ENCODE results near the gene C22orf15. TPM values are rescaled to one million over a fixed set of nuclear protein-coding genes. Genes with fewer than 3 reads are reported as not detected.

Gene C22orf15
- total RNA-seq, 1 donor from 2014 or later = not detected

- no peak for DNase-seq
These were observed 10.8 kb downstream of the C22orf15 start for GRCh38 chr22:23773483-23774113.

- DNase-seq = no peak
These were observed 11.5 kb downstream of the C22orf15 start for GRCh38 chr22:23774114-23774921.

- peak; percentile 35 for DNase-seq
These were observed 12.2 kb downstream of the C22orf15 start for GRCh38 chr22:23774922-23775436.

GRCh38 chr22:23775779-23776375, 13.1 kb downstream of the C22orf15 start:
- DNase-seq = no peak

GRCh38 chr22:23777776-23778576, 15.2 kb downstream of the C22orf15 start:
- DNase-seq = peak; percentile 35

GRCh38 chr22:23778577-23778900, 15.7 kb downstream of the C22orf15 start:
- no peak for DNase-seq

- DNase-seq = no peak
These were observed 16.3 kb downstream of the C22orf15 start for GRCh38 chr22:23779083-23779482.

GRCh38 chr22:23779731-23780130, 16.9 kb downstream of the C22orf15 start:
- no peak for DNase-seq

- DNase-seq = no peak
These were observed 17.5 kb downstream of the C22orf15 start for GRCh38 chr22:23780146-23780748.

GRCh38 chr22:23781065-23781464, 18.3 kb downstream of the C22orf15 start:
- peak; percentile 56 for DNase-seq

- no peak for DNase-seq
These were observed 18.9 kb downstream of the C22orf15 start for GRCh38 chr22:23781511-23782183.

GRCh38 chr22:23782252-23782651, 19.5 kb downstream of the C22orf15 start:
- DNase-seq = no peak

- no peak for DNase-seq
These were observed 19.9 kb downstream of the C22orf15 start for GRCh38 chr22:23782703-23783102.

- no peak for DNase-seq
These were observed 20.7 kb downstream of the C22orf15 start for GRCh38 chr22:23783265-23784150.

GRCh38 chr22:23784215-23784732, 21.5 kb downstream of the C22orf15 start:
- DNase-seq = no peak

- no peak for DNase-seq
These were observed 23.5 kb downstream of the C22orf15 start for GRCh38 chr22:23786261-23786710.

GRCh38 chr22:23786752-23787599, 24.2 kb downstream of the C22orf15 start, which contains the start of gene SMARCB1:
TSS of gene SMARCB1 (plus strand) at chr22:23786966. CDS start at chr22:23787170, 204 bp downstream.
- DNase-seq = peak; percentile 97

GRCh38 chr22:23787600-23787896, 24.8 kb downstream of the C22orf15 start:
- no peak for DNase-seq

GRCh38 chr22:23787910-23788309, 25.1 kb downstream of the C22orf15 start:
- DNase-seq = no peak

Data from tongue (tissue), 2 donors.